ENCODE data around the gene YEATS4.

YEATS4 gene

DNA sequence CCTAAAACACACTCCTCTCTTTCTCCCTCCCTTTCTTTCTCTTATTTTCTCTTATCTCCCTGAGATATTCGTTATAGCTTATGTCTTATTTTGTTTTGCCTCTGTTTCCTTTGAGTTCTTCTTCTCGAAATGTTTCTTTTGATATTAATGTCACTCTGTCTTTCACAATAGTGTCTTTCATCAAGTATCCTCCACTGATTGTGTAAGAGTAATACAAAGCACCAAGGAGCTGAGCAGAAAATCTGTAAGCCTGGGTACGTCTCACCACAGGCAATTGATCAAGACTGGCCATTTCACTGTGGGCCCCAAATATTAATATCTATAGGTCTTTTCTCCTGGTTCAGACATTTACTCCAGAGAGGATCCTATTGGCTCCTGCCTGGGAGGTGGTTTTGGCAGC is 16.2 kb upstream of the YEATS4 start:
- DNase-seq, result no peak

DNA sequence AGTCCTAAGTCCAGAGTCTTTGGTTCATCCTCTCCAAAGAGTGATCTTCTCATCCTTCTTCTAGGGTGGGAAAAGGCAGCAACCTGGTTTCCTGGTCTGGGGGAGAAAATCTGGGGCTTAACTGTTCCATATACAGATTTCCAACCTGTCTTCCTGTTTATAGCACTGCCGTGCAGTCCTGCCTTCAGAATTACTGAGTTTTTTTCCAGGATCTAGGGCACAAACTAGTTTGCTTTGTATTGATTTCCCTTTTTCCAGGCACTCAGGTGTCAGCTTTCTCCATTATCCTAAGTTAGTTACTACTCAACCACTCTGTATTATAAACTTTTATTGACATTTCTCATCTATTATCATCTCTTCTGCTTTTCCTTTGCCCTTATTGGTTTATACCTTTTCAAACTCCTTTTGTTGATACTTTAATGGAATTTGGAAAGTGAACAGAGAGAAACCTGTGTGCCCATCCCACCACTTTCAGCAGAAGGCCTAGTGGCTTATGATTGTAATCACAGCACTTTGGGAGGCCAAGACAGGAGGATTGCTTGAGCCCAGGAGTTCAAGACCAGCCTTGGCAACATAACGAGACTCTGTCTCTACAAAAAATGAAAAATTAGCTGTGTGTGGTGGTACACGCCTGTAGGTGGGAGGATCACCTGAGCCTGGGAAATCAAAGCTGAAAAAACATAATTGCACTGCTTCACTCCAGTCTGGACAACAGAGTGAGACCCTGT is 15.5 kb upstream of the YEATS4 start:
- no peak for DNase-seq

DNA sequence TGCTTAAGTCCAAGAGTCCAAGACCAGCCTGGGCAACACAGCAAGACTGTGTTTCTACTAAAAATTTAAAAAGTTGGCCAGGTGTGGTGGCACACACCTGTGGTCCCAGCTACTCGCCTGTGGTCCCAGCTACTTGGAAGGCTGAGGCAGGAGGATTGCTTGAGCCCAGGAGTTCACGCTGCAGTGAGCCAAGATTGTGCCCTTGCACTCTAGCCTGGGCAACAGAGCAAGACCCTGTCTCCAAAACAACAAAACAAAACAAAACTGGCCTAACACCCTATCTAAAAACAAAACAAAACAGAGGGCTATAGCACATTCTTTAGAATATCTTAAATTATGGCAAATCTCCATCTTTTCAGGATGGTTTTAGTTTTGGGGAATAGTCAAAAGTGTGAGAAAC is 14.5 kb upstream of the YEATS4 start:
- no peak for DNase-seq

- no peak for DNase-seq
These were observed 13.8 kb upstream of the YEATS4 start for GRCh38 chr12:69345742-69346141.

DNA sequence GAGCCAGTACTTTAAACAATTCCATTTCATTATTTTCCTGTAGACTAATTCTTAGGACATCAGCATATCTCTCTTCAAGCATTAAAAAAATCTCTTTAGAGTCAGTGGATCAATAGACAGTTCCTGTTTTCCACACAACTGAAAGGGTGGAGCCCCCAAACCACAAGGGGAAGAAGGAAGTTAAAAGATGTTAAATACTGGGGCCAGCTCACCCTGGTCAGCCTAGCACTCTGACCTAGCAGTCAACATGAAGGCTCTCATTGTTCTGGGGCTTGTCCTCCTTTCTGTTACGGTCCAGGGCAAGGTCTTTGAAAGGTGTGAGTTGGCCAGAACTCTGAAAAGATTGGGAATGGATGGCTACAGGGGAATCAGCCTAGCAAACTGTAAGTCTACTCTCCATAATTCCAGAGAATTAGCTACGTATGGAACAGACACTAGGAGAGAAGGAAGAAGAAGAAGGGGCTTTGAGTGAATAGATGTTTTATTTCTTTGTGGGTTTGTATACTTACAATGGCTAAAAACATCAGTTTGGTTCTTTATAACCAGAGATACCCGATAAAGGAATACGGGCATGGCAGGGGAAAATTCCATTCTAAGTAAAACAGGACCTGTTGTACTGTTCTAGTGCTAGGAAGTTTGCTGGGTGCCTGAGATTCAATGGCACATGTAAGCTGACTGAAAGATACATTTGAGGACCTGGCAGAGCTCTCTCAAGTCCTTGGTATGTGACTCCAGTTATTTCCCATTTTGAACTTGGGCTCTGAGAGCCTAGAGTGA is 11.2 kb upstream of the YEATS4 start, which contains the start of gene LYZ:
Gene LYZ (plus strand): TSS at position 220 of the 777 bp plus-strand sequence. CDS start 28 bp downstream, at position 248.
- DNase-seq, result peak; percentile 25 to 54

DNA sequence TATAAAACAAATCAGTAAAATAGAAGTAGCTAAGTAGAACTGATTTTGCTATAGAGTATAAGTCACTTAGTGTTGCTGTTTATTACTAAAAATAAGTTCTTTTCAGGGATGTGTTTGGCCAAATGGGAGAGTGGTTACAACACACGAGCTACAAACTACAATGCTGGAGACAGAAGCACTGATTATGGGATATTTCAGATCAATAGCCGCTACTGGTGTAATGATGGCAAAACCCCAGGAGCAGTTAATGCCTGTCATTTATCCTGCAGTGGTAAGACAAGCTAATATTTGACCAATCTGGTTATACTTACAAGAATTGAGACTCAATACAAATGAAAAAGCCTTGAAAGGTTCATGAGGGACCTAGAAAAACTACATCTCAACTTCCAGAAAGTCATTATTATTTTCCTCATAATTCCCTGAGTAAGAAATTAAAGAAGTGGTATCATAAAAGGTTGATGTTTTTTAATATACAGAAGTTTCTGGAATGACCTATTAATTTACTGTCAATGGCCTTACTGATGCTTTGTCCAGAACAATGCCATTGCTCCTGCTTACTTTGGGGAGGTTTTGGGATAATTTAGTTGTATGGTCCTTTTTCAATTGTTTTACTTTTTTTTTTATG is 9.4 kb upstream of the YEATS4 start:
- DNase-seq, result no peak

DNA sequence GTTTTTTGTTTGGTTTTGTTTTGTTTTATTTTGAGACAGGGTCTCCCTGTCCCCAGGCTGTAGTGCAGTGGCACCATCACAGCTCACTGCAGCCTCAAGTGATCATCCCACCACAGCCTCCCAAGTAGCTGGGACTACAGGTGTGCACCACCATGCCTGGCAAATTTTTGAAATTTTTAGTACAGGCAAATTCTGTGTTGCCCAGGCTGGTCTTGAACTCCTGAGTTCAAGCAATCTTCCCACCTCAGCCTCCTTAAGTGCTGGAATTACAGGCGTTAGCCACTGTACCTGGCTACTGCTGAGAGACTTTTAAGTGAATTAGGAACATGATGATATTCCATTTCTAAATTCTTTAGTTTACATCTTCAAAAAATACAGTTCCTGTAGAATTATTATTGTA is 8.8 kb upstream of the YEATS4 start:
- no peak for DNase-seq

GRCh38 chr12:69351462-69352236 is 7.9 kb upstream of the YEATS4 start:
- DNase-seq, result no peak

DNA sequence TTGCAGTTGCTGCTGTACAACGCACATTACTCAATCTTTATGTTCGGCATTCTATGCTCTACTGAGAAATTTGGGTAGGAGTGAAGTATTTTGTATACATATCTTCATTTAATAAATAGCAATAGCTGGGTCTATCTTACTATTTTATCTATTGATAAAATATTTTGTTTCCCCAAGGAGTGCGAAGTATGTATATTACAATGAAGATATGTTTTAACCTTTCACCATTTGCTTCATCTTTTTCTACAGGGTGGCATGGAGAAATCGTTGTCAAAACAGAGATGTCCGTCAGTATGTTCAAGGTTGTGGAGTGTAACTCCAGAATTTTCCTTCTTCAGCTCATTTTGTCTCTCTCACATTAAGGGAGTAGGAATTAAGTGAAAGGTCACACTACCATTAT is 6.6 kb upstream of the YEATS4 start:
- no peak for DNase-seq

GRCh38 chr12:69354172-69354555 is 5.4 kb upstream of the YEATS4 start:
- DNase-seq, result no peak

GRCh38 chr12:69354556-69355187 is 4.9 kb upstream of the YEATS4 start:
- no peak for DNase-seq

DNA sequence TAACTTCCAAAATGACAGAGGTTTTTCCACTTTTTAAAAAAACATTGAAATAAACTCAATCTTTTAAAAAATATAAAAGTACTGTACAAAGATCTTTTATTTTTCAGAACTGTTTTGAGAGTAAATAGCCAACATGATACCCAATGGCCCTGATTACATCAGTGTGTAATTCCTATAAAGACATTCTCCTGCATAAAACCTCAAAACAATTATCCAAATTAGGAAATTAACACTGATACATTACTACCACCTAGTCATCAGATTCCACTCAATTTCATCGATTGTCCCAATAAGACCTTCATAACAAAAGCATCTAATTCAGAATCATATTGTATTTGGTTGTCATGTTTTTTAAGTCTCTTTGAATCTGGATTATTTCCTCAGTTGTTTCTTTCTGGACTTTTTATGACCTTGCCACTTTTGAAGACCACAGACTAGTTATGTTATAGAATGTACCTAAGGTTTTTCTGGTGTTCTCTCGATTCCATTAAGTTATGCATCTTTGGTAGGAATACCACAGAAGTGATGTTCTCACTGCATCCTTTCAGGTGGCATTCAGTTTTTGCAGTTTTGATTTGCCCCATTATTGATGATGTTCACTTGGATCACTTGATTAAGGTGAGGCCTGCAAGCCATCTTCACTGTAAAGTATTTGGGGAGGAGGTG is 4.0 kb upstream of the YEATS4 start:
- no peak for DNase-seq

DNA sequence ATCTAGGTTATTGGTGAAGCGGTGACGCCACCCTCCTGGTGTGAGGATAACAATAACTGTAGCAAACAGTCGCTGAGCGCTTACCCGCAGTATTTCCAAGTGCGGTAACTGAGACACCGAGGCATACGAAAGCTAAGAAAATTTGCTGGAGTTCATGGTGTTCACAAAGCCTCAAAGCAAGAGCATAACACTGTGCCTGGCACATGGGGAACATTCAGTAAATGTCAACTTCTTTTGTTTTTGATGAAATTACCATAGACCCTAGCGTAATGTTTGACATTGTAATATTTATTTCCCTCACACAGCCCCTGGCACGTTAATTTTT is 767 bp downstream of the YEATS4 start:
- no peak for DNase-seq

GRCh38 chr12:69366796-69367195 is 7.3 kb downstream of the YEATS4 start:
- DNase-seq, result no peak

DNA sequence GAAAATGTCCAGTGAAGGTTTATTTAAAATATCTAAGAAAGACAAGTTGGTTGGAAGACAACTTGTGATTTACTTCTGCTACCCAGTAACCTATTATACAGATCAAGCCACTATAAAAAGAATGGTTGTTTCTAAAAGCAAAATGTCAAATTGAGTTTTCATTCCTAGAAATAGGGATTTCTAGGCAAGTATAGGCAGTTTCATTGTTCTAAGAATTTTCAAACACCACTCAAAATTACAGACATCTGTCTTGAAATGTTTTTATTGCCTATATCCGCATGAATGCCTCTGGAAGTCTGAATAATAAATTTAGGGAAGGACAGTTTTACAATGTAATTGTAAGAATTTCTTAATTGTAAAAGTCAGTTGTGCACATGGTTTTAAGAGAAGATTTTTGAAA is 8.6 kb downstream of the YEATS4 start:
- no peak for DNase-seq

GRCh38 chr12:69383074-69383473 is 23.5 kb downstream of the YEATS4 start:
- no peak for DNase-seq

- no peak for DNase-seq
These were observed 25.5 kb downstream of the YEATS4 start for GRCh38 chr12:69385038-69385437.

DNA sequence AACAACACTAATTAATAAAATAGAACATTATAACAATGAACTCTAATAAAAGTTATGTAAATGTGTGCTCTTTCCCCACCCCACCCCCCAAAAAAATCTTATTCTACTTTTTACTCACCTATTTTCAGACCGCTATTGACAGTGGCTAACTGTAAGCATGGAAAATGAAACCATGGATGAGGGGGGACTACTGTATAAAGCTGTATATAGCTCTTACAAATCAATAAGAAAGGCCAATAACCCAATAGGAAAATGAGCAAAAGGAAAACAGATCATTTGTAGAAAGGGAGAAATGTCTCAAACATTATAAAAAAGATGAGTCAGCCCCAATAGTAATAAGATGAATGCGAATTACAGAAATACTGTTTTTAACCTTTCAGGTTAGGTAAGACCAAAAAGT is 27.4 kb downstream of the YEATS4 start:
- DNase-seq, result no peak

DNA sequence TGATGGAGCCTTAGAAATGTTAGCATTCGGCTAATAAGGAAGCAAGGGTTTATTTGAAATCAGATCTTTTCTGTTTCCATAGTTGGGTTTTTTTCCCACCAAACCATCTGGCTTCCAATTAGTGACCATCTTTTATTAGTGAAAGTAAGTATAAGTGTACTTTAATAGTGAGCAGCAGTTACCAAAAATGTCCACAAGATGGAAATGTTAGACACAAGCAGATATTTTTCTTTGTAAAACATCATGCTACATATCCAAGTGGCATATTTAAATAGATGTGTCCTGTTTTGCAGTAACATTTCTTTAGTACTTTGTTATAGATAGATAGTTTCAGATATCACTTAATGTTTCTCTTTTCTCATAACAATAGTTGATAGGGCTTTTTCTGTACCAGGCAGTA is 28.8 kb downstream of the YEATS4 start:
- peak in 1 of 2 donors; percentile 31 for DNase-seq

- DNase-seq, result no peak
These were observed 30.3 kb downstream of the YEATS4 start for GRCh38 chr12:69389831-69390230.

DNA sequence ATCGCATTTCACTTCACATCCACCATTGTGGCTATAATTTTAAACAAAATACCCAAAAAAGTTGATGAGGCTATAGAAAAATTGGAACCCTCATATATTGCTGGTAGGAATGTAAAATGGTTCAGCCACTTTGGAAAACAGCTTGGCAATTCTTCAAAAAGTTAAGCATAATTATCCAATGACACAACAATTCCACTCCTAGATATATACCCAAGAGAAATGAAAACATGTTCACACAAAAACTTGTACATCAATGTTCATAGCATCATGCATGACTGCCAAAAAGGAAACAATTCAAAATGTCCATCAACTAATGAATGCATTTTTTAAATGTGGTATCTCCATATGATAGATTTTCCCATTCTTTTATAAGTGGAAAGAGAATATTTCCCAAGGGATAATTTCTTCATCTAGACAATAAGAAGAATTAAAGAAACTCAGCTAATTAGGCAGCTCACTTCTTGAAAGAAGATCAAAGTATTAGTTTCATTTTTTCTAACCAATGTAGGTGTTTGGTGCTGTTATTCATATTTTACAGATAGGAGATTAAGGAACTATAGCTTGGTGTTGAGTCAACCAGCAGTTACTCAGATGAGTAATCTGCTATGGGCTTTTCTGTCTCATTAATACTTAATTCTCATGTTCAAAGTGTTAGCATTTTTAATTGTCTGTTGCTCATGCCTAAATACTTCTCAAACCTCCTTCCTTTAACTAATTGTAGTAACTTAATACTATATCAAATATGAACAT is 32.8 kb downstream of the YEATS4 start:
- no peak for DNase-seq

DNA sequence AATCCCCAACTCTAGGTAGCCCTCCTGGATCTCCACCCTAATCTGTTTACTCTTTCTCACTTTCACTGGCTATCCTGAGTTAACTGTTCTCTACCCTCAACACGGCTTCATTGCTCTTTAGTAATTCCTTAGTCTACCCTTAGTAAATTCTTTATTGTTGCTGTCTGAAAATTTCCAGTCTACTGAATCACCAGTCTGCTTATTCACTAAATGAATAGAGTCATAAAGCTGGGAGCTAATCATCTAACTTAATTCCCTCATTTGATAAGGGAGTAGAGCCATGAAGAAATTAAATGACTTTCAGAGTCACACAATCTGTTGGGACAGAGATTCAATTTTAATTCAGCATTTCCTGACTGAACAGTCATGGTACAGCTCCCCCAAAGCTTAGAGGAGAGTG is 36.5 kb downstream of the YEATS4 start:
- no peak for DNase-seq
